ENCODE data around the gene UTRN.

The UTRN gene

GRCh38 chr6:144314003-144314485 lies 28.9 kb downstream of the UTRN start:
- no peak for DNase-seq

- no peak for DNase-seq
These were observed 29.4 kb downstream of the UTRN start for GRCh38 chr6:144314562-144314961.

GRCh38 chr6:144315226-144315980 lies 30.3 kb downstream of the UTRN start:
- DNase-seq, result no peak

- no peak for DNase-seq
These were observed 31.1 kb downstream of the UTRN start for GRCh38 chr6:144315981-144316861.

GRCh38 chr6:144316862-144317195 lies 31.7 kb downstream of the UTRN start:
- no peak for DNase-seq

- no peak for DNase-seq
These were observed 32.6 kb downstream of the UTRN start for GRCh38 chr6:144317736-144318135.

- DNase-seq, result no peak
These were observed 34.1 kb downstream of the UTRN start for GRCh38 chr6:144319211-144319610.

GRCh38 chr6:144320741-144321140 lies 35.6 kb downstream of the UTRN start:
- no peak for DNase-seq

GRCh38 chr6:144321839-144322591 lies 36.9 kb downstream of the UTRN start:
- no peak for DNase-seq

GRCh38 chr6:144325232-144325631 lies 40.1 kb downstream of the UTRN start:
- DNase-seq, result no peak

- DNase-seq, result no peak
These were observed 41.3 kb downstream of the UTRN start for GRCh38 chr6:144326393-144326792.

GRCh38 chr6:144327081-144327480 lies 41.9 kb downstream of the UTRN start:
- DNase-seq, result no peak

- no peak for DNase-seq
These were observed 45.2 kb downstream of the UTRN start for GRCh38 chr6:144330017-144330987.

- no peak for DNase-seq
These were observed 46.4 kb downstream of the UTRN start for GRCh38 chr6:144331491-144331969.

GRCh38 chr6:144332177-144332576 lies 47.0 kb downstream of the UTRN start:
- DNase-seq, result no peak

GRCh38 chr6:144334150-144334708 lies 49.1 kb downstream of the UTRN start:
- DNase-seq, result peak; percentile 62 to 67
